Stimulated activated CD8-positive, alpha-beta memory T cell treated with anti-CD3 and anti-CD28 coated beads, Interleukin-12 subunit alpha, Interleukin-12 subunit beta, amount 100 ng/mL, for 24 hours (primary cell): ENCODE results near the gene RPS25.
"Not testable (repeated sequence)": the region's sequence is repeated elsewhere in the genome, so short reads cannot be mapped to it uniquely, and the experiment has no call there.

ENCODE experiments used
- DNase-seq: peaks from one replicate; pipeline ENCODE4 v3.0.0-alpha.2; 2020; ENCODE audit errors: extremely low read depth

RPS25 gene

DNA sequence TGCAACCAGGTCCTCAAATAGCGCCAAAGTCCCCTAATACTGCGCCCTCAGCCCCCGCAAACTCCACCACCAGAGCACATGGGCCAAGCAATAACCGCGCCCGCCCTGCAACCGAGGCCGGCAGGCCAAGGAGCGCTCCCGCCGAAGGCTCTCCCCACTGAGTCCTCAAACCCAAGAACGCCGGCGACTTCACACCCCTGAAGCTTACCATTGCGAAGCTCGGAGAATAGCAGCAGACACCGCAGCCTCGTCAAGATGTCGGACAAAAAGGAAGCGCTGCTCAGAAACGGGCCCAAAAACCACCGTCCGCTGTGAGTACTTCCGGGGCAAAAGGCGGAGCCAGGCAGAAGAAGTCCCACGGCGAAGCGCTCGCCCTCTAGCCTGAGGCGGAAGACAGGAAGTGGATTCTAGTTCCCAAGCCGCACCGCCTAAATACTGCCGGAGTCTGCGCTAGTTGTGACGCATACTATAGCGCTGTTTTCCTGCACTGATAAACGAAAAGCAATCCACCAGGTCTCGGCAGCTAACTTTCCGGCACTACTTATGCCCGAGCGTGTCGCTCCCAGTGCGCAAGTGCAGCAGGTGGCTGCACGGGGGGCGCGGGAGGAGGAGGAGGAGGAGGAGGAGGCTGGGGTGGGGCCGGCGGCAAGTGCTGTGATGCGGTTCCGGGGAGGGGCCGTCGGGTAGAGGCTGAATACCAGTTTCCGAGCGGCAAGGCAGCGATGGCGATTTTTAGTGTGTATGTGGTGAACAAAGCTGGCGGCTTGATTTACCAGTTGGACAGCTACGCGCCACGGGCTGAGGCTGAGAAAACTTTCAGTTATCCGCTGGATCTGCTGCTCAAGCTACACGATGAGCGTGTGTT lies at the start of gene RPS25, which contains the start of gene TRAPPC4:
Gene RPS25, minus strand, starts transcription at position 270 of the 865 bp plus-strand sequence. Its CDS starts 59 bp downstream, at position 211.
Gene TRAPPC4, plus strand, starts transcription at position 693 of the 865 bp plus-strand sequence. Its CDS starts 30 bp downstream, at position 723.
- peak; percentile 89 for DNase-seq

GRCh38 chr11:119067371-119068222 lies 49.5 kb upstream of the RPS25 start, which contains the start of gene VPS11:
Gene VPS11, plus strand, starts transcription at chr11:119067818. Its CDS starts 6 bp downstream, at chr11:119067824.
- peak; percentile 97 for DNase-seq

DNA sequence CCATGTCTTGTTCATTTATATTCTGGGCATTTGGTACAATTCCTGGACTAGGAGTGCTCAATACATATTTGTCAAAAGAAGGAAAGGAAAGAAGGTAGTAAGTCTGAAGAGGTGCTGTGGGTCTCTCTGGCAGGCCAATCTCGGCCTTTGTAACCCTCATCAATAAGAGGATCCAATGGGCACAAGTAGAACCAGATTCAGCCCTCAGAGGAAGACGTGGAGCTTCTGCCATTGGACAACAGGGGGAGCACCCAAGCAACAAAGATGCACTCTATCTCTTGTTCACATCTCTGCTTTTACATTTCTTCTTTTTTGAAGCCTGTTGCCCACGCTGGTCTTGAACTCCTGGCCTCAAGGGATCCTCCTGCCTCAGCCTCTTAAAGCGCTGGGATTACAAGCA lies 47.2 kb upstream of the RPS25 start:
- DNase-seq = no peak

DNA sequence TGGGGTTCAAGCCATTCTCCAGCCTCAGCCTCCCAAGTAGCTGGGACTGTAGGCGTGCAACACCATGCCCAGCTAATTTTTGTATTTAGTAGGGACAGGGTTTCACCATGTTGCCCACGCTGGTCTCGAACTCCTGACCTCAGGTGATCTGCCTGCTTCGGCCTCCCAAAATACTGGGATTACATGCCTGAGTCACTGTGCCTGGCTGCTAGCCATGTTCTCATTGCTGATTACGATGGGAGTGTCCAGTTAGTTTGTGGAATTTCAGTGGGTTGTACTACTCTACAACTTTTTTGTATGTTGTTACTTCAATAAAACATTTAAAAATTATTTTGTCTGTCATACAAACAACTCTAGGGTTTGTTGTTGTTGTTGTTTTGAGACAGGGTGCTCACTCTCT lies 44.6 kb upstream of the RPS25 start:
- no peak for DNase-seq

DNA sequence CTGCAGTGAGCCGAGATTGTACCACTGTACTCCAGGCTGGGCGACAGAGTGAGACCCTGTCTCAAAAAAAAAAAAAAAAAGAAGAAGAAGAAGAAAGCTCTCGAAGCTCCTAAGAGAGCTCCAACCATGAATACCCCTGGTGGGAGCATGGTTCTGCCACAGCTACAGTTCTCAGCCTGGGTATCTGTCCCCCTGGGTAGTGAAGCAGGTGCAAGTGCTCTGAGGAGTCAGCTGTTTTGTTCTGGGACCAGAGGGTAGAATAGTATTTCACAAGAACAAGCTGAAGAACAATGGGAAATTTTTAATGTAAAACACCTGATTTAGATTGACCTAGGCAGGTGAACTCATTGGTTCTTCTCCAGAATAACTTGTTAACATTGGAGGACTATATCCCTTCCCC lies 43.1 kb upstream of the RPS25 start:
- DNase-seq = no peak

GRCh38 chr11:119059128-119059527 lies 41.0 kb upstream of the RPS25 start:
- DNase-seq = not testable (repeated sequence)

- peak; percentile 99 for DNase-seq
Observed at GRCh38 chr11:119057000-119057769, 39.0 kb upstream of the RPS25 start, which contains the start of gene HYOU1. Gene HYOU1, minus strand, starts transcription at chr11:119057205. Its CDS starts 1,045 bp downstream, at chr11:119056160.

GRCh38 chr11:119056421-119056999 lies 38.4 kb upstream of the RPS25 start:
- no peak for DNase-seq

DNA sequence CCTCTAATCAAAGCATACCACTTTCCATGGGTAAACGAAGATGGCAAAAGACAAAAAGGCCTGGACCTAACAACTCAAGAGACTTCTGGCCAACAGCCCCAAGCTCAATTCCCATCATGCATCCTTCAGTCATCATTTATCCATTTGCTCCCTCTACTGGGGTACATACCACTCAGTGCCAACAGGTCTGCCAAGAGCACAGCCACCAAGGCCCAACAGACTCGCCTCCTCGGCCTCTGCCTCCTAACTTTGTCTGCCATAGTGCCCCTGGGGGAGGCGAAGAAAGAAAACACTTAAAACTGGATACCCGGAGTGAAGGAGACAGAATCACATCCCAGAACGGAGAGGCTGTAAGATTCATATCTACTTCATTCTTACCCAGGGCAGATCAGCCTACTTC lies 37.8 kb upstream of the RPS25 start:
- no peak for DNase-seq

- DNase-seq = no peak
Observed at GRCh38 chr11:119054418-119054817, 36.3 kb upstream of the RPS25 start.

DNA sequence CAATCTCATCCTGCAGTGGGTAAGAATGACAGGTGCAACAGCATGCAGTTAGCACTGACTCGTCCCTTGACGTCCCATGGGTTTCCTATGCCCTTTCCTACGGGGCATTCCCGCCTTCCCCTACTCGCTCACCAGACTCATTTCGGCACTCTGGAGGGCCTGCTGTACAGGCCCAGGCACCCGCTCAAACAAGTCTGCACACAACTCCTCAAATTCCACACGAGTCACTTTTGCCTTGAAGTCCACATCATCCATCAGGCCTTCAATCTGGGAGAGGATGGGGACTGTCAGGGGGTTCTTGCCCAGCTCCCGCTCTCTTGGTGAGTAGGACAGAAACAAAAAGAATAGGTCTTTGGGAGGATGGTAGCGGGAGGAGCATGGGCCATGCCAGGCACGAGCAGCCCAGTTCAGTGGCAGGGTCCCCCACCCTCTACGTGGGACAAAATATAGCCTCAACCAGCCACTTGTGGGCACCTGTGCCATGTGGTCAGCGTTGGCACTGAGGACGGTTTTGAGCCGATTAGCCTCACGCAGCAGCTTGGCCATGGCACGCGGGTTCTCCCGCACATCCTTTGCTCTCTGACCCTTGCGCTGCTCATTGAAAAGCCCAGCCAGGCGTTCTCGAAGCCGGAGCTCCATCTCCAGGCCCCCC lies 34.1 kb upstream of the RPS25 start:
- DNase-seq = no peak

DNA sequence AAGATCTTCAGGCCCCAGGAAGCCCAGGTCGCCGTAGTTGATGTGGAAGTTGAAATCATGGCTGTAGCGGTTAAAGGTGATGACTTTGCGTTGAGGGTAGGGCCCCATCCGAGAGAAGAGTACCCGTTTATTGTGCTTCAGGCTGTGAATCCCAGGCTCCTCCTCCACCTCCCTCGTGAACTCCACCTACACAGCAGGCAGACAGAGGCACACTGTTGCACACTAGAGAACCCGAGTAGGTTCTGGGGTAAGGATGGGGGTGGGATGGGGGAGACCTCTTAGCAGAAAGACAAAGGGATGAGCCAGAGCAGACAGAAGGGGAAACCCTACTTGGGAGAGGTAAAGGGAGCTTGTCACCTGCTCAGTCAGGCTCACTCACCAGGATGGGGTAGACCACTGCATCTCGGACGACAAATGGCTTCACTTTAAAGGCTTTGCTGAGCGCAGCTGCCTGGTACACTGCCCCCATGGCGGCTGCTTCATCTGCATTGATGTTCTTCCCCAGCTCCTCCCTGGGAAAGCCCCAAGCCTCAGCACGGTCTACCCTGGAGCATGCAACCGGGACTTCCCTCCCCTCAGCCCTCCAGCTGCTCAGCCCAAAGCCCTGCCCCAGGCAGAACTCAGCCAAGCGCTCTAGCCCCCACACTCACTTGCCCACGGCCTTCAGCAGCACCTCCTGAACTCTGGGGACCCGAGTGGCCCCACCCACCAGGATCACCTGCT lies 33.5 kb upstream of the RPS25 start:
- no peak for DNase-seq

DNA sequence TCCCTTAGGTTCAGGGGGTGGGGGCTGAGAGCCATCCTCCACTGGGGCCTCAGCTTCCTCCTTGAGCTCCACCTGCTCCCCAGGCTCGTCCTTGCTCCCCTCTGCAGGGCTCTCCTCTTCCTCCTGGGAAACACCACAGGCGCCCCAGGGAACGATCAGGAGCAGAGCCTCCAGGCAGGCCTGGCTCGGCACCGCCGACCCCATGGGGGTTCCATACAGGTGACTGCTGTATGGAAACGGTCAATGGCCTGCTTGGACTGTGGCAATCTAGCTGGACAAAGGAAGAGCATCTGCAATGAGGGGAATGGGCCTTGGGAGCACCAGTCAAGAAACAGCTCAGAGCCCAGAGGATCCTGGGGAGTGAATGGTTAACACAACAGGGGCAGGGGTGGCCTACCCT lies 30.9 kb upstream of the RPS25 start:
- no peak for DNase-seq

DNA sequence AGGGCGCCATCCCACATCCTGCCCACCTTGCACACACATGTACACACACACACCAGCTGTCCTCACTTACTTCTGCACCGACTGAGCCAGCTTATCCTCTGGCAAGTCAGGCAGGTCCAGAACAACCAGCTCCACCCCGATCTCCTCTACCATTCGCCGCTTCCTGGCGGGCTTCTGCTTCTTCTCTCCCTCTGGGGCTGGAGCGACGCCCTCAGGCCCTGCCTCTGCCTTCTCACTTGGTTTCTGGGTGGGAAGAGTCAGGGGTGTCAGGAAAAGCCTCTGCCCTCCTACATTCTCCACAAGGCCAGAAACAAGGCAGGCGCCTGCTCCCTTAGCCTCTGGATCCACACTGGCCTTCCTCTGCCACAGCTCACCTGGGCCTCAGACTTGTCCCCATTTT lies 30.5 kb upstream of the RPS25 start:
- no peak for DNase-seq

- no peak for DNase-seq
Observed at GRCh38 chr11:119047205-119047604, 29.1 kb upstream of the RPS25 start.

GRCh38 chr11:119046489-119046888 lies 28.3 kb upstream of the RPS25 start:
- no peak for DNase-seq

- DNase-seq = no peak
Observed at GRCh38 chr11:119044708-119045107, 26.6 kb upstream of the RPS25 start.

GRCh38 chr11:119042927-119043326 lies 24.8 kb upstream of the RPS25 start:
- no peak for DNase-seq

- DNase-seq = no peak
Observed at GRCh38 chr11:119041821-119042514, 23.8 kb upstream of the RPS25 start.
